A549 (cell line): ENCODE data around the gene AHI1. TPM values are rescaled to one million over a fixed set of nuclear protein-coding genes. Genes with fewer than 3 reads are reported as not detected.

Source experiments
- ATAC-seq, 2 experiments: fragments of 200-7000 bp in 1 of 2; fragments of >200 bp in 1 of 2; cut with Nextera tagmentation in 1 of 2; cut with Tn5 transposase in 1 of 2; 3 replicates each; pipeline versions ENCODE4 v1.8.0 to v1.9.1; 2018 to 2020; ENCODE audit warnings: mild to moderate bottlenecking in 1 of 2, moderate library complexity in 1 of 2
- CTCF ChIA-PET: fragments of 300-600 bp; sonication (Branson Sonifier 250); formaldehyde crosslinking; extraction: SDS; loops from one replicate; lab custom pipeline; 2021; ENCODE audit warnings: antibody characterized with exemption, inconsistent platforms; lab: Yijun Ruan, JAX
- POLR2A ChIA-PET: fragments of 350-600 bp; formaldehyde crosslinking; extraction: SDS; loops from one replicate; lab custom pipeline; 2021; ENCODE audit warnings: antibody characterized with exemption, inconsistent platforms; lab: Yijun Ruan, JAX
- DNase-seq, 2 experiments: peaks; one replicate each; pipeline versions ENCODE4 v3.0.0 to v3.0.0-alpha.2; 2011 to 2016; ENCODE audit warnings: low read depth in 1 of 2, low spot score in 1 of 2
- FAIRE-seq: peaks from 2 replicates; lab custom pipeline; 2011; peaks lifted over from hg19 to GRCh38; lab: Jason Lieb, UNC
- H3K27ac ChIP-seq, 2 experiments: fragments of >200 bp; sonication (Bioruptor Twin); formaldehyde crosslinking; 3 replicates each; pipeline ENCODE4 v1.5.1; 2016 to 2017
- H3K4me1 ChIP-seq: fragments of >200 bp; sonication (Bioruptor Twin); formaldehyde crosslinking; 3 replicates; pipeline ENCODE4 v1.6.1; 2016
- H3K4me2 ChIP-seq: fragments of >200 bp; sonication (Bioruptor Twin); formaldehyde crosslinking; 3 replicates; pipeline ENCODE4 v1.6.1; 2016
- H3K4me3 ChIP-seq: fragments of >200 bp; sonication (Bioruptor Twin); formaldehyde crosslinking; 3 replicates; pipeline ENCODE4 v1.5.1; 2016
- H3K9me3 ChIP-seq: fragments of >200 bp; sonication (Bioruptor Twin); formaldehyde crosslinking; 3 replicates; pipeline ENCODE4 v1.6.1; 2016
- ATOH8 ChIP-seq: fragments of 250-450 bp; sonication (Bioruptor Pico); IDR thresholded peaks from 2 replicates; pipeline ENCODE4 v1.5.0; 2020; ENCODE audit warnings: low read depth, mild to moderate bottlenecking, moderate library complexity
- BCL3 ChIP-seq: fragments of >200 bp; sonication (Bioruptor Twin); formaldehyde crosslinking; IDR thresholded peaks from 3 replicates; pipeline ENCODE4 v1.6.1; 2016
- BHLHE40 ChIP-seq: IDR thresholded peaks from 2 replicates; pipeline ENCODE4 v1.6.1; 2012; ENCODE audit warnings: low read depth, low read length, inconsistent platforms
- CBX8 ChIP-seq: fragments of 200-600 bp; sonication (generic); IDR thresholded peaks from 2 replicates; pipeline ENCODE4 v1.6.1; 2016
- CHD4 ChIP-seq: fragments of 200-600 bp; sonication (generic); IDR thresholded peaks from 2 replicates; pipeline ENCODE4 v1.6.1; 2016; ENCODE audit warnings: antibody characterized with exemption, mild to moderate bottlenecking, borderline replicate concordance
- E2F6 ChIP-seq: IDR thresholded peaks from 2 replicates; pipeline ENCODE4 v1.6.1; 2012; ENCODE audit warnings: low read depth, borderline replicate concordance
- EP300 ChIP-seq, 2 experiments: fragments of >200 bp; sonication (Bioruptor Twin); formaldehyde crosslinking; IDR thresholded peaks; 2 replicates in 1 of 2; 3 replicates in 1 of 2; pipeline ENCODE4 v1.6.1; 2016 to 2017
- ESRRA ChIP-seq: fragments of 150-350 bp; IDR thresholded peaks from 2 replicates; pipeline ENCODE4 v1.6.1; 2014; ENCODE audit warnings: mild to moderate bottlenecking, low read length, borderline replicate concordance
- FOSB ChIP-seq: fragments of 250-450 bp; sonication (Bioruptor Pico); IDR thresholded peaks from 2 replicates; pipeline ENCODE4 v1.5.0; 2020; ENCODE audit warnings: mild to moderate bottlenecking, moderate library complexity
- FOSL2 ChIP-seq, 2 experiments: fragments of 450-650 bp in 1 of 2; fragments of >200 bp in 1 of 2; sonication (Bioruptor Twin) in 1 of 2; formaldehyde crosslinking; IDR thresholded peaks; 2 replicates each; pipeline versions ENCODE4 v1.5.0 to v1.6.1; 2016 to 2020; ENCODE audit warnings: mild to moderate bottlenecking in 1 of 2, moderate library complexity in 1 of 2
- HOXB13 ChIP-seq: fragments of 250-450 bp; sonication (Bioruptor Pico); IDR thresholded peaks from 2 replicates; pipeline ENCODE4 v1.5.0; 2020; ENCODE audit warnings: low read depth, mild to moderate bottlenecking, moderate library complexity
- JUN ChIP-seq, 2 experiments: fragments of >200 bp; sonication (Bioruptor Twin); formaldehyde crosslinking; IDR thresholded peaks; 2 replicates in 1 of 2; 3 replicates in 1 of 2; pipeline ENCODE4 v1.6.1; 2016 to 2017
- JUNB ChIP-seq: fragments of >200 bp; sonication (Bioruptor Twin); formaldehyde crosslinking; IDR thresholded peaks from 2 replicates; pipeline ENCODE4 v1.6.1; 2016
- MAX ChIP-seq: IDR thresholded peaks from 2 replicates; pipeline ENCODE4 v1.6.1; 2012
- MYC ChIP-seq: IDR thresholded peaks from 2 replicates; pipeline ENCODE4 v1.6.1; 2012; ENCODE audit warnings: mild to moderate bottlenecking, inconsistent platforms, low read length, improper control_type of control experiment, borderline replicate concordance
- NFE2L2 ChIP-seq: fragments of 150-350 bp; conservative IDR thresholded peaks from 2 replicates; pipeline ENCODE4 v1.6.1; 2014; ENCODE audit warnings: low read length
- NR3C1 ChIP-seq: fragments of >200 bp; sonication (Bioruptor Twin); formaldehyde crosslinking; IDR thresholded peaks from 3 replicates; pipeline ENCODE4 v1.6.1; 2017
- POLR2A ChIP-seq: IDR thresholded peaks from 2 replicates; pipeline ENCODE4 v1.6.1; 2012; ENCODE audit warnings: mild to moderate bottlenecking, low read length
- POLR2AphosphoS2 ChIP-seq: conservative IDR thresholded peaks from 2 replicates; pipeline ENCODE4 v1.6.1; 2012; ENCODE audit warnings: low read length, improper control_type of control experiment, inconsistent platforms
- RAD21 ChIP-seq, 2 experiments: fragments of >200 bp in 1 of 2; sonication (Bioruptor Twin) in 1 of 2; formaldehyde crosslinking in 1 of 2; IDR thresholded peaks in 1 of 2; conservative IDR thresholded peaks in 1 of 2; 2 replicates in 1 of 2; 3 replicates in 1 of 2; pipeline ENCODE4 v1.6.1; 2012 to 2018; ENCODE audit warnings: inconsistent platforms in 1 of 2
- REST ChIP-seq: fragments of 200-600 bp; sonication (generic); IDR thresholded peaks from 2 replicates; pipeline ENCODE4 v1.6.1; 2016; ENCODE audit warnings: antibody characterized with exemption, mild to moderate bottlenecking, moderate library complexity
- RFX5 ChIP-seq: fragments of 450-650 bp; IDR thresholded peaks from 2 replicates; pipeline ENCODE4 v1.7.1; 2014; ENCODE audit warnings: antibody characterized with exemption, mild to moderate bottlenecking, moderate library complexity
- TP53 ChIP-seq: fragments of 250-450 bp; sonication (Bioruptor Pico); IDR thresholded peaks from 2 replicates; pipeline ENCODE4 v1.5.0; 2021; ENCODE audit warnings: mild to moderate bottlenecking, moderate library complexity
- USF2 ChIP-seq: fragments of 450-650 bp; IDR thresholded peaks from 2 replicates; pipeline ENCODE4 v1.6.1; 2014; ENCODE audit warnings: antibody characterized with exemption
- ZFP36 ChIP-seq: fragments of 450-650 bp; IDR thresholded peaks from 2 replicates; pipeline ENCODE4 v1.6.1; 2014; ENCODE audit warnings: borderline replicate concordance; ENCODE audit not compliant: partially characterized antibody
- ZNF302 ChIP-seq: fragments of 250-450 bp; sonication (Bioruptor Pico); IDR thresholded peaks from 2 replicates; pipeline ENCODE4 v1.9.0; 2021; ENCODE audit warnings: inconsistent platforms, mild to moderate bottlenecking, moderate library complexity
- WGBS: methylation state at CpG from one replicate; pipeline ENCODE4 v1.1.6; 2017; ENCODE audit errors: missing lambda C conversion rate; 5-methylcytosine and 5-hydroxymethylcytosine counted together
- polyA plus RNA-seq, 4 experiments: library from polyadenylated mRNA; depleted of rRNA in 3 of 4; stranded (reverse); fragments of >200 nt; fragmentation: RNase III in 1 of 4; extraction: RNeasy Plus Mini Kit Qiagen cat#74134 plus additional on column Dnase treatment in 1 of 4; gene quantifications; 2 replicates in 3 of 4; 3 replicates in 1 of 4; pipeline ENCODE4 v1.2.3, GENCODE V29; 2011 to 2017

AHI1 gene
- polyA plus RNA-seq, 2 of the 4 experiments (the other 2 are of a cell fraction) = 24.7 to 50.8 TPM

GRCh38 chr6:135289816-135290215 lies 207.7 kb downstream of the AHI1 start:
- Histone ChIP-seq H3K27ac (no peak overlapping the region), H3K4me2 (no peak overlapping the region), H3K9me3 (no peaks in the 10 kb centered on the region), H3K4me1 (peaks cover 9% of the 10 kb centered on the region; the same call in 1 of the 3 replicates), H3K4me3 (no peak overlapping the region)
- ATAC-seq = no peak
- DNase-seq = no peak
- TF ChIP-seq REST (no peak), POLR2AphosphoS2 (no peak), ZNF302 (CRISPR knock-in tag) (no peak), FOSB (no peak), BCL3 (no peak), NFE2L2 (no peak), BHLHE40 (no peak), FOSL2 (IDR thresholded peaks at IDR 0.05) (no peak), FOSL2 (CRISPR knock-in tag; IDR thresholded peaks at IDR 0.05) (no peak), ZFP36 (no peak), JUN (IDR thresholded peaks at IDR 0.05) (no peak), CHD4 (no peak), MAX (no peak), E2F6 (no peak)
- FAIRE-seq = no peak
- 94% methylated on average over 5 of the region's 5 CpGs for WGBS
- ChIA-PET POLR2A (no interaction called here), CTCF (interaction anchor here (1.0 kb wide), 1 partner anchor 62 kb away, joined by 3 read pairs; no protein-coding TSS in a partner anchor)

GRCh38 chr6:135286962-135287538 lies 210.5 kb downstream of the AHI1 start:
- H3K9me3 ChIP-seq = no peaks in the 10 kb centered on the region
- no peak overlapping the region for H3K27ac ChIP-seq
- no peak for DNase-seq
- CTCF ChIA-PET = interaction anchor here (0.6 kb wide), 1 partner anchor 14 kb away, joined by 3 read pairs; no protein-coding TSS in a partner anchor
- FAIRE-seq = no peak
- WGBS = 82% methylated on average over 8 of the region's 8 CpGs
- no peak for TF ChIP-seq ESRRA
- no peak for TF ChIP-seq POLR2AphosphoS2
- no peak for TF ChIP-seq USF2
- no peak for TF ChIP-seq MYC
- TF ChIP-seq CBX8 = no peak
- TF ChIP-seq FOSL2 (IDR thresholded peaks at IDR 0.05) = no peak
- no peak for TF ChIP-seq FOSL2 (CRISPR knock-in tag; IDR thresholded peaks at IDR 0.05)
- no peak for TF ChIP-seq RFX5
- no peak for TF ChIP-seq TP53 (CRISPR knock-in tag)
- no peak for TF ChIP-seq JUNB
- no peak for TF ChIP-seq EP300 (IDR thresholded peaks at IDR 0.05)
- TF ChIP-seq HOXB13 = no peak
- no peak for TF ChIP-seq POLR2A
- TF ChIP-seq NR3C1 = no peak
- TF ChIP-seq ATOH8 (CRISPR knock-in tag) = no peak
- TF ChIP-seq RAD21 (conservative IDR thresholded peaks at IDR 0.05 in 1 of 2, IDR thresholded peaks at IDR 0.05 in 1 of 2) = no peak
- peaks cover 8% of the 10 kb centered on the region; the same call in 1 of the 3 replicates for H3K4me1 ChIP-seq
- ATAC-seq = no peak
- no peak overlapping the region for H3K4me3 ChIP-seq
- POLR2A ChIA-PET = no interaction called here
- no peak overlapping the region for H3K4me2 ChIP-seq
